Activated T-cell treated with anti-CD3 and anti-CD28 coated beads for 48 hours (primary cell): ENCODE data around the gene CXCL9.
"Not testable (repeated sequence)": the region's sequence is repeated elsewhere in the genome, so short reads cannot be mapped to it uniquely, and the experiment has no call there.

Experiments used
- DNase-seq: peaks from one replicate; pipeline ENCODE4 v3.0.0-alpha.2; 2020; ENCODE audit warnings: low read depth

Gene CXCL9

DNA sequence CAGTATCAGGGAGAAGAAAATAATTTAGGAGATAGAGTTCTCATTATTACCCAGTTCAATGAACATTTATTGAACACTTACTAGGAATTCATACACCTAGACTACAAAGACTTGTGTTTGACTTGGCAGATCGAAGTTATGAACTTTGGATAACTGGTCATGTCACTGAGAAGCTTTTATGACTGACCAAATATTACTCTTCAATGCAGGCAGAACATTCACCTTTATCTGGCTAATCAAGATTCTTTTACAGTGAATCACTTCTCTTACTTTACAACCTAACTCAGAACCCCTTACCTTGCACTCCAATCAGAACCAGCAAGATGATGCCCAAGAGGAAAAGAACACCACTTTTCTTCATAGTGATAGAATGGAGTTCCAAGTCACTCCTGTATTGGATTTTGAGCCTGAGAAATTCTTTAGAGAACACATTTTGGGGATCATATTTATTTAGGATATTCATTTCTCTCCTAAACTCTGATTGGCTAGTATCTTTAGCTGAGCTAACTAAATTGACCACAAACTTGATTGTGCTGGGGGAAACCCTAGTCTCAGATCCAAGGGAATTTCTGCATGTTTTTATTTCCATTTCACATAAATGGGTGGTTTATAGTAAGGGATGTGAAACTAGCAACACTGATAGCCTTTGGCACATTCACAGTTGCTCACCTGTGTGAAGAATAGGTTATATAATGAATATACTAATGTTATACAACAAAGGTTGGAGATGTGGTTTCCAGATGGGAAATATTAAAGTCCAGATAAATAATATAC, at the start of gene CXCL9:
Gene CXCL9 (minus strand): TSS at position 421 of the 774 bp plus-strand sequence. CDS start 60 bp downstream, at position 361.
- no peak for DNase-seq

GRCh38 chr4:76055421-76055820, 48.1 kb upstream of the CXCL9 start:
- DNase-seq = no peak

GRCh38 chr4:76055016-76055415, 47.7 kb upstream of the CXCL9 start:
- DNase-seq = no peak

- no peak for DNase-seq
Observed at GRCh38 chr4:76053730-76054129, 46.4 kb upstream of the CXCL9 start.

DNA sequence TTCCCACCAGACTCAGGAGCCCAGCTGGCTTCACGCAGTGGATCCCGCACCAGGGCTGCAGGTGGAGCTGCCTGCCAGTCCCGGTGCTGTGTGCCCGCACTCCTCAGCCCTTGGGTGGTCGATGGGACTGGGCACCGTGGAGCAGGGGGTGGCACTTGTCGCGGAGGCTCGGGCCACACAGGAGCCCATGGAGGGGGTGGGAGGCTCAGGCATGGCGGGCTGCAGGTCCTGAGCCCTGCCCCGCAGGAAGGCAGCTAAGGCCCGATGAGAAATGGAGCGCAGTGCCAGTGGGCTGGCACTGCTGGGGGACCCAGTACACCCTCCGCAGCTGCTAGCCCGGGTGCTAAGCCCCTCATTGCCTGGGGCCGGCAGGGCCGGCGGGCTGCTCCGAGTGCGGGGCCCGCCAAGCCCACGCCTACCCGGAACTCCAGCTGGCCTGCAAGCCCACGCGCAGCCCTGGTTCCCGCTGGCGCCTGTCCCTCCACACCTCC, 43.3 kb upstream of the CXCL9 start:
- not testable (repeated sequence) for DNase-seq

DNA sequence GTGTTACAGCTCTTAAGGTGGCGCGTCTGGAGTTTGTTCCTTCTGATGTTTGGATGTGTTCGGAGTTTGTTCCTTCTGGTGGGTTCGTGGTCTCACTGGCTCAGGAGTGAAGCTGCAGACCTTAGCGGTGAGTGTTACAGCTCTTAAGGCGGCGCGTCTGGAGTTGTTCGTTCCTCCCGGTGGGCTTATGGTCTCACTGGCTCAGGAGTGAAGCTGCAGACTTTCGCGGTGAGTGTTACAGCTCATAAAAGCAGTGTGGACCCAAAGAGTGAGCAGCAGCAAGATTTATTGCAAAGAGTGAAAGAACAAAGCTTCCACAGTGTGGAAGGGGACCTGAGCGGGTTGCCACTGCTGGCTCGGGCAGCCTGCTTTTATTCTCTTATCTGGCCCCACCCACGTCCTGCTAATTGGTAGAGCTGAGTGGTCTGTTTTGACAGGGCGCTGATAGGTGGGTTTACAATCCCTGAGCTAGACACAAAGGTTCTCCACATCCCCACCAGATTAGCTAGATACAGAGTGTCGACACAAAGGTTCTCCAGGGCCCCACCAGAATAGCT, 42.6 kb upstream of the CXCL9 start:
- DNase-seq = not testable (repeated sequence)

- DNase-seq = not testable (repeated sequence)
Observed at GRCh38 chr4:76044686-76045085, 37.4 kb upstream of the CXCL9 start.

DNA sequence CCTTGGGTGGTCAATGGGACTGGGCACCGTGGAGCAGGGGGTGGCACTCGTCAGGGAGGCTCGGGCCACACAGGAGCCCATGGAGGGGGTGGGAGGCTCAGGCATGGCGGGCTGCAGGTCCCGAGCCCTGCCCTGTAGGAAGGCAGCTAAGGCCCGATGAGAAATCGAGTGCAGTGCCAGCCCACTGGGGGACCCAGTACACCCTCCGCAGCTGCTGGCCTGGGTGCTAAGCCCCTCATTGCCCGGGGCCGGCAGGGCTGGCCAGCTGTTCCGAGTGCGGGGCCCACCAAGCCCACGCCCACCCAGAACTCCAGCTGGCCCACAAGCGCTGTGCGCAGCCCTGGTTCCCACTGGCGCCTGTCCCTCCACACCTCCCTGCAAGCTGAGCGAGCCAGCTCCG, 36.0 kb upstream of the CXCL9 start:
- not testable (repeated sequence) for DNase-seq

- not testable (repeated sequence) for DNase-seq
Observed at GRCh38 chr4:76042241-76042998, 35.1 kb upstream of the CXCL9 start.

DNA sequence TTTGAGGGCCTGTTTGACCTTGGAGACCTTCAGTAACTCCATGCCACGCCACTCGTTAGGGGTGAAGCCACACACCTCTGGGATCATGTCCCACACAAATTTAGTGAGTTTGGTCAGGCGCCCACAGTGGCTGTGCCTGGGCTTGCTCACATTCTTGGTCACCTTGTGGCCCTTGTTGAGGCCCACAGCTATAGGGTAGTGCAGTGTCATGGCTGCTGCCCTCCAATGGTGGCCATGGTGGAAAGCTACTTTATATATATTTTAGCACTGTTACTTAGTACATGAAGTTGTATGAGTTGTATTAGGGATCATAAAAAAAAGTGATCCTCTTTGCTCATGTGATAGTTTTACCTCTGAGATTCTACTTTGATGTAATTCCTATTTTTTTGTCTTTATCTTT, 29.5 kb upstream of the CXCL9 start:
- DNase-seq = no peak

DNA sequence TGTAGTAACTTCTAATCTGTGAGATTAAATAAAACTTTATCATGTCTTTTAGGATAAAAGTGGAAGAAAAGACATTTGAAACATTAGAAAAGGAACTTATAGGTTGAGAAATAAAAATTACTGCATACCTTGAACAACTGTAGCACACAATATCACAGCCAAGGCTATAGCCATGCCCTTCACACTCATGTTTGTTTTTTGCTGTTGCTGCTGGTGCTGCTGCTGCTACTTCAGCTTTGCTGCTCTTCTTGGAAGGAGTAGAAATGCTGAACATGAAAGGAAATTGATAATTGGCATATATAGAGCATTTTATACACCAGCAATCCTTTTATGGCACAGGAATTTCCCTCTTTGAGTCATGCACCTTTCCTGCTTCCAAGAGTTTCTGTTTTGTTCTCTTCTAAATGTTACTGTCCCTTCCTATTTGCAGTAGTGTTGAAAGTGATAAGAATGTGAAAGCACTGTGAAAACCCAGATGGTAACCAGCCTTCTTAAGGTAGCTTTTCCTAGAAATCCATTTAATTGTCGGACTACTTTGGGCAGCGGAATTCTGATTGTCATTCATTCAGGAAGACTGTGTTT, 28.6 kb upstream of the CXCL9 start, which contains the start of gene CXCL11:
Gene CXCL11 (minus strand): TSS at position 272 of the 582 bp plus-strand sequence. CDS start 83 bp downstream, at position 189.
- no peak for DNase-seq

- no peak for DNase-seq
Observed at GRCh38 chr4:76035141-76035540, 27.8 kb upstream of the CXCL9 start.

DNA sequence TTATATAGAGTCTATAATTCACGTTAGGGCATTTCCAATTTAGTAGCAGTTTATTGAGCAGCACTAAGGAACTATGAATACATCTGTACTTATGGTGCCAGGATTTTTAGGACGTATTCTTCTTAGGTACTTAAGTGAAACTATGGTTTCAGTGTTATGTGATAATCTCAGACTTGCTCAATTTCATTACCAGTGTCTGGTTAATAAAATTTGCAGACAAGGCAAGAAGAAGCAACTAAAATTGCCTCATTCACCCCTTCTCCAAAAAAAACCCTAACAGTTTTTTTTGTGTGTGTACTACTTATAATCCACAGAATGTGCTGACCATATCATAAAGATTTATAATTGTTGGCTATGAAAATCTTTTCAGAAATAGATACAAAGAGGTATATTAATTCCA, 22.0 kb upstream of the CXCL9 start:
- no peak for DNase-seq

- DNase-seq = no peak
Observed at GRCh38 chr4:76028350-76028765, 21.0 kb upstream of the CXCL9 start.

DNA sequence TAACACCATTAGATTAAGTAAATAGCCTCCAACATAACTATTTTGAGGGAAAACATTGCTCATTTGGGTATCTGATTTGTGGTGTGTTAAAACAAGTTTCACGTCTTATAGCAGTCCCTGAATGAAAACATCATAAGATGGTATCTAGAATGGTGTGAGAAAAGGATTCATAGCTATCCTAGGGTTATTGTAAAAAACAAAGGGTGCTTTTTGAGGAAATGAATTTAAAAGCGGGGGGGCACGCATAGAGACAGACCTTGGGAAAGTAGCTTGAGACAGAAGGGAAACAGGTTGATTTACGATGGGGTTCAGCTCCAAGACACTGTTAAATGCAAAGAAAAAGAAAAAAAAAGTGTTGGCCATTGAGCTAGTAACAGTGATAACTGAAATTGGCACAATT, 16.8 kb upstream of the CXCL9 start:
- DNase-seq = no peak

DNA sequence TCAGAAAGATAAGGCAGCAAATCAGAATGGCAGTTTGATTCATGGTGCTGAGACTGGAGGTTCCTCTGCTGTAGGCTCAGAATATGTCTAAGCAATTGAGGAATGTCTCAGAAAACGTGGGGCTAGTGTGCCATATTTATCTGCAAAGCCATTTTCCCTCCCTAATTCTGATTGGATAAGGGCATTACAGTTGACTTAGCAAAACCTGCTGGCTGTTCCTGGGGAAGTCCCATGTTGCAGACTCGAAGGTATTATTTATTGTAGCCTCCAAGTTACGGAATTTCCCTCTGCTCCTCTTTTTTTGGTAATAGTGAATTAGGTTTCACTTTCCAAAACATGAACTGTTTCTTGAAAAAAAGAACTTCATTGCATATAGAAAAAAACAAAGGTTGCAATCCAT, 16.1 kb upstream of the CXCL9 start, which contains the start of gene CXCL10:
Gene CXCL10 (minus strand): TSS at position 109 of the 400 bp plus-strand sequence. CDS start 66 bp downstream, at position 43.
- no peak for DNase-seq

GRCh38 chr4:76022677-76023076, 15.4 kb upstream of the CXCL9 start:
- no peak for DNase-seq

GRCh38 chr4:76022031-76022430, 14.7 kb upstream of the CXCL9 start:
- DNase-seq = no peak

- no peak for DNase-seq
Observed at GRCh38 chr4:76017056-76017686, 9.9 kb upstream of the CXCL9 start.

GRCh38 chr4:76016393-76016792, 9.1 kb upstream of the CXCL9 start:
- DNase-seq = peak; percentile 24

DNA sequence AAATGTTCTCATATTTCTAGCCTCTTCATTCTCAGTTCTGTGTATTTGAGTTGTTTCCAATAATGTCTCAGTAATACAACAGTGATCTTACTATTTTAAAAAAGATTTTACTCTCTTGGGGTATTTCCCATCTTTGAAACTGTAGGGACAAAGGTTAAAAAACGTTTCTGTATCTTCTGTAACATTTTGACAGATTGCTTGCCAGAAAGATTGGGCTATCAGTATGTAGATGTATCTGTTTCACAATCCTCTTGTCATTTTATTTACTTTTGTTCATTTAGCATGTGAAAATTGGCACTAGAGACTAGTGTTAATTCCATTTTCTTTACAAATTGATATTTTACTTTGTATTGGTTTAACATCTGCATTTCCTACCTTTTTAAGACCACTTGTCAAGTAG, 6.2 kb upstream of the CXCL9 start:
- no peak for DNase-seq

DNA sequence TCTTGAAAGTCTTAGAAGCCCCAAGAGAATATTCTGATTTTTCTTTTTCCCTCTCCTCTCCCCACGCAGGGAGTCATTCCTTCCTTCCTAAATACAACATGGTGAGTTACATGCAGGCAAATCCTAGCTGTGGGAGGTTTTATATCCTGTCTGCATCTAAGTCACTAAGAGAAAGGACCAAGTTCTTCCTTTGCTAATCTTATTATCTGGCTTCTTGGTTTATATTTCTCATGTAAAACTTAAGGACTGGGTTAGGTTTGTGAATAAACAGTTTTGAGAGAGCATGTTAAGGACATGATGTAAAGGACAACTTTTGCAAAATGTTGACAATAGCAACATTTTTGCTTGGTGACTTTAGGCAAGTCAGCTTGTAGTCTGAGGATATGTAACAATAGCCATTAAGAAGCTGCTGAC, 5.1 kb upstream of the CXCL9 start:
- DNase-seq = no peak
